Stimulated activated CD4-positive, alpha-beta T cell treated with anti-CD3 and anti-CD28 coated beads, Interleukin-4, amount 100 ng/mL, for 4 hours (primary cell): Measurements from ENCODE around the gene FXYD3.
"Not testable (repeated sequence)": the region's sequence is repeated elsewhere in the genome, so short reads cannot be mapped to it uniquely, and the experiment has no call there.

Source experiments
- DNase-seq, 2 experiments: peaks; one replicate each; pipeline ENCODE4 v3.0.0-alpha.2; 2020

Gene FXYD3

DNA sequence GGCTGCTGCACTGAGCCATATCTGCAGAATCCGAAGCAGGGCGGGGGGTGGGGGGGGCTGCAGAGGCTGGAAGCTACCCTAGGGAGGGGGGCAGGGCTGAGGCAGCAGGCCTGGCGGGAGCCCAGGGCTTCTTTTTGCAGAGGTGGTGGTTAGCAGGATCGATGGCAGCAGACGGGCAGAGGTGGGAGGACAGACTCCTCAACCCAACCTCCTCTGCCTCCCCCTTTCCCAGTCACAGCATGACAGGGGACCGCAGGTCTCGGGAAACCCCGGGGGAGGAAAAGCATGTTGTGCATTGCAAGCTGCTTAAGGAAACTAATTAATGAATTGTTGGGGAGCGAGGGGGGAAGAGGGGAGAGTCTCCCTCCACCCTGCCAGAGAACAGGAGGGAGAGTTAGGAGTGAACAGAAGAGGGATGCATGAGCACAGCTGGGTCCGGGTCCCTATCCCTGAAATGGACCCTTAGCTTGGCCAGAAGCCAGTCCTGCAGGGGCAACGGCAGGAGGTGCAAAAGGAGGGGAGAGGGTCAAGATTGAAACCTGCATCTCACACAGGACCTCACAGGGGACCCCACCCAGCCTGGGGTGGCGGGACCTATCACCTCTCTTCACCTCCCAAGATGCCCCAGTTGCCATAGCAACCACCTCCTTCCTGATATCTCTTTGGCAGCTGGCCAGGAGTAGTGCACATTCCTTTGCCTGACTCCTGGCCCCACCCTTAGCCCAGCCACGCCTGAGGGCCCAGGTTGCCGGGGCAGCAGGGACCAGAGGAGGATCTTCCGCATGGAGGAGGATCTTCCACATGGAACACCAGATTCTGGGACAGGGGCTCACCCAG lies 29.2 kb downstream of the FXYD3 start:
- DNase-seq: no peak

DNA sequence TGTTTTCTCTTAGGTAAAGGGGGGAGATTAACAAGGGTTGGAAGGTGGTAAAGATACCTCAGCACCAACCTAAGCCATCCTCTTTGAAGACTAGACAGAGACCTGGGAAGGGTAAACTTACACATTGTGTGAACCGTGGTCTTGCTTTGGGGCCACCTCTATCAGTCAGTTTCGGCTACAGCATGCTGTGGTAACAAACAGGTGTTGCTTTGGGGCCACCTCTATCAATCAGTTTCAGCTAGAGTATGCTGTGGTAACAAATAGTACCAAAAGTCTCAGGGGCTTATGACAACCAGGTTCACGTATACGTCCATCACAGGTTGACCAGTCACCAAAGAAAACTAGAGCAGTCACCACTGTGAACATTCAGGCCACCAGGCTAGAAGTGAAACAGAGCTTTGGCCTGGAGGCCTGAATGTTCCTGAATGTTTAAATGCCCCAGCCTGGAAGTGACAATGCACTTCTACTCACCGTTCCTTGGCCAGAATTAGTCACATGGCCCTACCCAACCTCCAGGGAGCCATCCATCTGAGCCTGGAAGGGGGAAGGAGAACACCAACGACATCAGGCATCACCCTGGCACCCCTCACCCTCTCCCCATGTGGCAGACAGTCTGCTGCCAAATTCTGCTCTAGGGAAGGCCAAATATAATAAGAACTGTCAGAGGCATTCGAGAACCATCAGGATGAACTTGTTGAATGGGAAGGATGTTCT lies 31.3 kb downstream of the FXYD3 start:
- no peak for DNase-seq

DNA sequence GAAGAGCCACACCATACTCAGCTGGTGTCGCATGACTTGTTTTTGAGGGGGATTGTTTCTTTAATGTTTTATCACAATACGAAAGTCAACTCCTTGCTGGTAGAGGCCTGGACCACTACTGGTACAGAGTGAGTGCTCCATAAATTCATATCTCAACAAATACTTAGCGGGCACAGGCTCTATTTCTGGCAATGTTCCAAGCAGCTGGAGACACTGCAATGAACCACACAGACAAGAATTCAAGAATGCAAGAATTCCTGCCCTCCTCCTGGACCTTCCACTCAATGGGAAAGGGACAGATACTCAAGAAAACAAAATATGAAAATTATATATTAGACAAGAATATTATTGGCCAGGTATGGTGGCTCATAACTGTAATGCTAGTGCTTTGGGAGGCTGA lies 33.8 kb downstream of the FXYD3 start:
- no peak for DNase-seq

DNA sequence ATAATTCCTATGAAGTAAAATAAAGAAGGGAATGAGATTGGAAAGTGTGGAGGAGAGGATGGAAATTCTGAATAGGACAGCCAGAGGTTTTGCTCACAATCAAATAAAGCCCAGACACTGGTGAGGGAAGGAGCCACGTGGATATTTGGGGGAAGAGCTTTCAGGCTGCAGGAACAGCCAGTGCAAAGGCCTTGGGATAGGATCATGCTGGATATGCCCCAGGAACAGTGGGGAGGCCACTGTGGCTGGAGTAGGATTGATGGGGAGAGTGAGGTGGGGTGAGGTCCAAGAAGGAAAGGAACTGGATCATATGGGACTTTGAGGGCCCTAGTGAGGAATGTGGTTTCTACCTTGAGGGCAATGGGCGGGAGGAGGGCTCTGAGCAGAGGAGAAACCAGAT lies 34.8 kb downstream of the FXYD3 start:
- no peak for DNase-seq

DNA sequence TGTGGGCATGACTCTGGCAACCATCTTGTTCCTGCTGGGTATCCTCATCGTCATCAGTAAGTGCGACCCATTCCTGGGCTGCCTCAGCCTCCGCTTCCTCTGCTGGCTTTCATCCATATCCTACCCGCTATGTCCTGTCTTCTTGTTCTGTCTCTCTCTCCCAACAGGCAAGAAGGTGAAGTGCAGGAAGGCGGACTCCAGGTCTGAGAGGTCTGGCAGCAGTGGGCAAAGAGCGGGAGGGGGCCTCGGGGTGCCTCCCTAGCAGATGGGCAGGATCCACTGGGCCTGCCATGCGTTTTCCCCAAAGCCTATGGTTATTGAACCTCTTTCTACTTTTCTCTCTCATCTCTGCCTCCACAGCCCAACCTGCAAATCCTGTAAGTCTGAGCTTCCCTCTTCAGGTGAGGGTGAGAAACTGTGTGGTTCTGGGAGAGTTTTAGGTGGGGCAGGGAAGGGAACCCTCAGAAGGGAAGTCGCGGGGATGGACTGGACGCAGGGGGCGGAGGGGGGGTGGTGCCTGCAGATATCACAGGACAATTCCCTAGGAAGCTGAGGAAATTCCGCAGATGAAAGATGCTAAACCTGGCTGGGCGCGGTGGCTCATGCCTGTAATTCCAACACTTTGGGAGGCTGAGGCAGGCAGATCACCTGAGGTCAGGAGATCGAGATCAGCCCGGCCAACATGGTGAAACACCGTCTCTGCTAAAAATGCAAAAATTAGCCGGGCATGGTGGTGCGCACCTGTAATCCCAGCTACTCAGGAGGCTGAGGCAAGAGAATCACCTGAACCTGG lies 35.8 kb downstream of the FXYD3 start:
- no peak for DNase-seq

DNA sequence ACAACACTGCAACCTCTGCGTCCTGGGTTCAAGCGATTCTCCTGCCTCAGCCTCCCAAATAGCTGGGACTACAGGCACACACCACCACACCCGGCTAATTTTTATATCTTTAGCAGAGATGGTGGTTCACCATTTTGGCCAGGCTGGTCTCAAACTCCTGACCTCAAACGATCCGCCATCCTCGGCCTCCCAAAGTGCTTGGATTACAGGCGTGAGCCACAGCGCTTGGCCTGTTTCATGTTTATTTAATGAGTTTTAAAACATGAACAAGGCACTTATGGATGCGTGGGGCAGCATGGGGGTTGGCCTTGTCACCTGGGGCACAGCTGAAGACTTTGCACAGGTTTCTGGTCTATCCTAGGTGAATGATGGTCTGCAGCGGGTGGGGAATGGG lies 37.5 kb downstream of the FXYD3 start:
- not testable (repeated sequence) for DNase-seq

DNA sequence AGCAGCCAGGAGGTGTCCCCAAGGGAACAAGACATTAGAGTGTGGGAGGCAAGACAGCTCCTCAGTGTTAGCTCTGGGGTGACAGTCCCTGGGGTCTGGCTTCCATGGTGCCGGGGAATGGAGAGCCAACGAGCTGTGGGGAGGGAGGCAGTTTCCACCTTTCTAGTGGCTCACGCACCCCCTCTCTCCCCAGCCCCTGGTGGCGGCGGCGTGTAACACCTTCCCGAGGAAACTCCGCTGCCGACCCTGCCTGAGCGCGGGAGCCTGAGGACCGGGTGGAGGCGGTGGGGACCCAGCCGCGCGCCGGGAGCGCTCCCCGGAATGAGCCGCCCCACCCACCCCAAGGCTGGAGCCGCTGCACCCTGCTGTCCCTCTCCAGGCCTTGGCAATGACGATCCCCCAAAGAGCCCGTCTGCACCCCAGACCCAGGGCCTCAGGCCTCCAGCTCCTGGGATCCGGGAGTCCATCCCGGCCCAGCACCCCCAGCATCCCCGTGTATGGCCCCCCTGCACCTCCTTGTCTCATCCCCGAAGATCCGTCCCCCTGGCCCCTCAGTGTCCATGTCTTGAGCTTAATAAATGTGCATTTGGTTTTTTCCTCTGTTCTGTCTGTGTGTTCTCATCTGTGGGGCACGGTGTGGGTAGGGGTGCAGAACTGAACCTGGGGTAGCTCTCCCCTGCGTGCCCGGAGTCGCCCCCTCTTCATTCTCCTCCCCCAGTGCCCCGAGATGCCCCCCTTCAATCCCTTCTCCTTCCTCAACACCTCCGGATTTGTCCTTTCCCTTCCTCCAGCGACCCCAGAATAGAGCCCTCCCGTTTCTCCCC lies 38.3 kb downstream of the FXYD3 start:
- DNase-seq: peak; percentile 70 to 76

DNA sequence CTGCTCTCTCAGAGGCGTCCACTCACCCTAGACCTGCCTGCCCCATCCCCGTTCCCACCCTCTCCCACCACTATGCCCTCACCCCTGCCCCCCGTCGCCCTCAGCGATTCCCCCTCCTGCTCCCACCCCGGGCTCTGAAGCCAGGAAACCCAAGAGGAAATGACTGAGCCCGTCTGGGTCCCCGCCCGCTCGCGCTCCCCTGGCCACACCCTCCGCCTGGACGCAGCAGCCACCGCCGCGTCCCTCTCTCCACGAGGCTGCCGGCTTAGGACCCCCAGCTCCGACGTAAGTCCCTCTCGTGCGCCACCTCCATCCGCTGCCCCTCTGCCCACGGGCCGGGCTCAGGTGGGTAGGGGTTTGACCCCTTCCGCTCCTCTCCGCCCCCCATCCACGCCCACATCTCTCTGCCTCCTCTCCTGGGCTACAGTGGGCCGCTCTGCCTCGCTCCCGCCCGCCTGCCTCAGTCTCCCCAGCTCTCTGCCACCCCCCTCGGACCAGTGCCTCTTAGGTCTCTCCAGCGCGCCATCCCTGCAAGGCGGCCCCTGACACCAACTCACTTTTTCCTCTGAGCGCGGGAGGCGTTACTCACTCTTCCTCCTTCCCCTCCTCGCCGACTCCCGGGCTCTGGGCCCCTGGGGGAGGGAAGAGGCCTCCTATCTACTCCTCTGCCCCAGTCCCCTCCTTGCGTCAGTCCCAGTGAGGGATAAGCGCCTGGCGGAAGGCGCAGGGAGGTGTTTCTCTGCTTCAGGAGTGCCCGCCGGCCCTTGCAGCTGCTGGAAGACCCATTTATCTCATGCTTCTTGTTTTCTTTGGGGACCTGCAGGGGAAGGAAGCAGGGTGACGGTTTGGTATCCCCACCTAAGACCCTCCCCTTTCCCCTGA lies 39.1 kb downstream of the FXYD3 start, which contains the start of gene FXYD5:
Gene FXYD5, plus strand, starts transcription at position 211 of the 882 bp plus-strand sequence. CDS start 816 bp downstream, outside the sequence.
- peak; percentile 78 to 90 for DNase-seq

DNA sequence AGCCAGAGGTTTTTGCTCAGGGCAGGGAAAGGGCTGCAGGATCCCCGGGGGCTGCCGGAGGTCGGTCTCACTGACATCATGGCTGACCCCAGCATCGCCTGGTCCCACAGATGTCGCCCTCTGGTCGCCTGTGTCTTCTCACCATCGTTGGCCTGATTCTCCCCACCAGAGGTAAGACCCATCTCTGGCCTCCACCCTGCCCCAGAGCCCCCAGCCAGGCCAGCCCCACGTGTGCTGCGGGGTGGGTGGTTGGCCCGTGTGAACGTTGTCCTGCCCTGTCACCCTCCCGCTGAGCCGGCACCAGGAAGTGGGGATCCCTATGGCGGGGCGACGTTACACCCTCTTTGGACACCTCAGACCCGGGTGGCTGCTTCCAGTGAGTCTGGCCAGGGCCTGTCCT lies 39.8 kb downstream of the FXYD3 start:
- DNase-seq: peak; percentile 25 to 33

DNA sequence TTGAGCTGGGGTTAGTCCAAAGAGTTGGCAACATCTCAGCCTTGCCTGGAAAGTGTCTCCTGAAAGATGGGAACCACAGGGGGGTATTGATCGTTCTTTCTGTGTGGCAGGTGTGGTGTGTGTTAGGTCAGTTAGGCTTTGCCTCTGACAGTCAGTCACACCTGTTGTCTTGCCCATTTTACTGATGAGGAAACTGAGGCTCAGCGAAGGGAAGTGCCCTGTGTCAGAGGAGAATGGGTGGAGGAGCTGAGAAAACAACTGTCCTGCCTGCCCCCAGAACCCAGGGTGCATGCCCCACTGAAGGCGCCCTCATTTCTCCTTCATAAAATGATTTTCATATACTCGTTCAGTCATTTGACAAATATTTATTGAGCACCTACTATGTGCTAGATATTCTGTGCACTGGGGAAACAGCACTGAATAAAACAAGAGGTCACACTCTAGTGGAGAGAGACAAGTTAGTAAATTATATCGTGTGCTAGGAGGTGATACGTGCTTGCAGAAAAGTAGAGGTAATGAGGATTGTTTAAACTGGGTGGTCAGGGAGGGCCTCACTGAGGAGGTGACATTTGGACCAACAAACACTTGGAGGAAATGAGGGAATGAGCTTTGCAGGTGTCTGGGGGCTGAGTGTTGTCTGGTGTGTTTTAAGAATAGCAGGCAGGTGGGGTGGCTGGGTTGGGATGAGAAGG lies 40.5 kb downstream of the FXYD3 start:
- no peak for DNase-seq

DNA sequence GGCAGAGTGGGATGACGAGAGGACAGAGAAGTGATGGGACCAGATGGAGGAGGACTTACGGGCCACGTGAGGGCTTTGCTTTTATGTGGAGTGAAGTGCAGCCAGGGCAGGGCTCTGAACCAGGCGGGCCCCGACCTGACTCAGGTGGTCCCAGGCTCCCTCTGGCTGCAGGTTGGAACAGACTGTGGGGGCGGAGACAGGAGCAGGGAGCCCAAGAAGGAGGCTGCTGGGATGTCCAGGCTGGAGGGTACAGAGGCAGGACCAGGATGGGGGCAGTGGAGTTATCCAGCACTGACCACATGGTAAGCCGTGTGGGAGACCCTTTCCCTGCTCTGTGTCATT lies 41.0 kb downstream of the FXYD3 start:
- DNase-seq: no peak

DNA sequence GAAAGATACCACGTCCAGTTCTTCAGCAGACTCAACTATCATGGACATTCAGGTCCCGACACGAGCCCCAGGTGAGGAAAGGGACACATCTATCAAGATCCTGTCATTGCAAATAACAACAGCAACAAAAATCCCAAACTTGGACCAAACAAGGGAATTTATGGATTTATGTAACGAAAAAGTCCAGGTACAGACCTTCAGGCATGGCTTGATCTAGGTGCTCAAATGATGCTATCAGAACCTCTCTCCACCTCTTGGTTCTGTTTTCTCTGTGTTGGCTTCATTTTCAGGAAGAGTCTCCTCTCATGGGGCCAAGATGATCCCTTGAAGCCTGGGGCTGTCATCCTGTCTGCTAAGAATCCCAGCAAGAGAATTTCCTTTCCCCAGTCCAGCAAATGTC lies 41.8 kb downstream of the FXYD3 start:
- no peak for DNase-seq

DNA sequence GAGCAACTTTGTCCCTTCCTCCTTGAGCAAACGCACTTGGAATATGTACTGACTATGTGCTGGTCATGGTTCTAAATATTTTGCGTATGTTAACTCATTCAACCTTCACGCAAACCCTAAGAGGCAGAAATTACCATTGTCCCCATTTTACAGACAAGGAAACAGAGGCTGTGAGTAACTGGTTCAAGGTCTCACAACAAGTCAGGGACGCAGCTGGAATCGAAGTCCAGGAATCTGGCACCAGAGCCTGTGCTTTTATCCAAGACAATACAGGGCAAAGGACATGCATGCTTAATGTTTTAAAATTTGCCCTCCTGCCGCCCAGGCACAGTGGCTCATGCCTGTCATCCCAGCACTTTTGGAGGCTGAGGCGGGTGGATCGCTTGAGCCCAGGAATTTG lies 44.0 kb downstream of the FXYD3 start:
- no peak for DNase-seq

DNA sequence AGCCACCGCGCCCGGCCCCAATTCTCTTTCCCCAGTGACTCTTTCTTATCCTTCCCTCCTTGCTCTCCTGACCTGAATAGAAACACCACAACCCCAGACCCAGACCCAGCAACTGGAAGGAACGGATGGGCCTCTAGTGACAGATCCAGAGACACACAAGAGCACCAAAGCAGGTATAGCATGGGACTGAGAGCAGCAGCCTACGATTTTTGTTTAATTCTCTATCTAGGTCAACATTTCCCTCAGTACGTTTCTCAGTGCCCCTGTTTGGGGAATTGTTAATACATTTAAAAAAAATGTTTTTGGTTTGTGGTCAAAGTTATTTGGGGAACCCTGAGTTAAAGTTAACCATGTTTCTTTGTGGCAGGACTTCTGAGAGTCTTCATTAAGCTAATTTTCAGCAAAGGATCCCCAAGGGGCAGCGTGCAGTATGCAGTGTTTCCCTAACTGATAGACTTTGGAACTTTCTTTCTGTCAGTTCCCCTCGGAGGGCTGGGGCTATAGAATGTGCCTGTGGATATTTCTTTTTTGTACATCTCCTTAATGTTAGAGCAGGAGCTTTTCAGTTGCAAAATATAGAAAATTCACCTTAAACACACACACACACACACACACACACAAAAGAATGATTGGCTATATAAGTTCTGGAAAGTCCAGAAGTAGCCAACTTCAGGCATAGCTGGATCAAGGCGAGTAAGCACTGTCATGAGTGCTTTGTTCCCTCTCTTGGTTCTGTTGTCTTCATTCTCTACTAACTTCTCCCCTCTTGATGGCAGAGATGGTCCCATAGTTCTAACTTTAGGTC lies 45.2 kb downstream of the FXYD3 start:
- no peak for DNase-seq

DNA sequence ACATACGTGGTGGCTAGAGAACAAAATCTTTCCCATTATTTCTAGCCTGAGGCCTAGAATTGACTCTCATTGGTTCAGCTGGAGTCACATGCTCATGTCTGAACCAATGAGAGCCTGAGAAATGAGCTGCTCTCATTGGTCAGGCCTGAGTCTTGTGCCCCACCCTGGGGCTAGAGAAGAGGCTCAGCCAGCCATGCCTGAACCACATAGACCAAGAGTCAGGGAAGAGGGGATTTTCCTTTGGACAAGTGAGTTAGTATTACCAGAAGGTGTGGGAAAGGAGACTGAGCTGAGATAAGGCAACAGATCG lies 45.8 kb downstream of the FXYD3 start:
- DNase-seq: no peak

DNA sequence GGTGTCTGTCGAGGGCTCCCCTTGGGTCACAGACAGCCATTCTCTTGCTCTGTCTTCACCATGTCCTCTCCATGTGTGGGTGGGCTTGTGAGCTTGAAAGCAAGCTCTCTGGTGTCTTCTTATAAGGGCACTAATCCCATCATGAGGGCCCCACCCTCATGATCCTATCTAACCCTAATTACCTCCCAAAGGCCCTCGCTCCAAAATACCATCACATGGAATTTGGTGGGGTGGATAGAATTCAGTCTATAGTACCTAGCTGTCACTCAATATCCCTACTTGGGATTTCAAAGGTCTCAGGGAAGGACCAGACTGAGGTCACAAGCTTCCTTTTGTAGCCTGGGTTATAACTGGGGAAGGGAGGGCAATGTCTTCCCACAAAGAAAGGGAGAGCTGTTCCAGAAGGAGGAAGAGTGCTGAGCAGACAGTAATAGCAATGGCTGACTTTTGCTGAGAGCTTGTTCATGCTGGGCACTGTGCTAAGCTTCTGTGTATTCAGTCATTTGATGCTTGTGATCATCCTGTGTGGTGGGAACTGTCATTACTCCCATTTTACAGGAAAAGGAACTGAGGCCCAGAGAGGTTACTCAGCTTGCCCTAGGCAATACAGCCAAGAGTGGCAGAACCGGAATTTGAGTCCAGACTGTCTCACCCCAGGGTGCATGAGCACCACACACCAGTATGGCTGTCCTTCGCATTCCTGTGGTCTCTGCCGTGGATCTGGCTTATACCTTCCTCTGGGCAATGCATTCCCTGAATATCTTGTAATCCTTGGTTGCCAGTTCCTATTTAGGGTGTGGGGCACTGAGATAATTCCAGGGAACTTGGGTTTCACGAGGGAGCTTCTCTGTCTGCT lies 47.1 kb downstream of the FXYD3 start:
- DNase-seq: no peak

DNA sequence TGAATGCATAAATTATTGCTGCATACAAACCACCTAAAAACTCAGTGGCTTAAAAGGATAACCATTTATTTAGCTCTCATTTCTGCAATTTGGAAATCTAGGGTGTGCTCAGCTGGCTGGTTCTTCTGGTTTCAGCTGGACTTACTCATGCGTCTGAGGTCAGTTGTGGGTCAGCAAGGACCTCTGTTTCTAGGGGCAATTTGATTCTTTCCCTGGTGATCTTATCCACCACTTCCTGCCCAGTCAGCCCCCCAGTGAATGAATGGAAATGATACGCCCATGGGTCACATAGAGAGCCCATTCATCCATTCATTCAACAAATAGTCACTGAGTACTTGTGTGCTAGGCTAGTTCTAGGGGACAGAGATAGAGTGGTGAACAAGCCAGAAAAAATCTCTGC lies 48.8 kb downstream of the FXYD3 start:
- no peak for DNase-seq

DNA sequence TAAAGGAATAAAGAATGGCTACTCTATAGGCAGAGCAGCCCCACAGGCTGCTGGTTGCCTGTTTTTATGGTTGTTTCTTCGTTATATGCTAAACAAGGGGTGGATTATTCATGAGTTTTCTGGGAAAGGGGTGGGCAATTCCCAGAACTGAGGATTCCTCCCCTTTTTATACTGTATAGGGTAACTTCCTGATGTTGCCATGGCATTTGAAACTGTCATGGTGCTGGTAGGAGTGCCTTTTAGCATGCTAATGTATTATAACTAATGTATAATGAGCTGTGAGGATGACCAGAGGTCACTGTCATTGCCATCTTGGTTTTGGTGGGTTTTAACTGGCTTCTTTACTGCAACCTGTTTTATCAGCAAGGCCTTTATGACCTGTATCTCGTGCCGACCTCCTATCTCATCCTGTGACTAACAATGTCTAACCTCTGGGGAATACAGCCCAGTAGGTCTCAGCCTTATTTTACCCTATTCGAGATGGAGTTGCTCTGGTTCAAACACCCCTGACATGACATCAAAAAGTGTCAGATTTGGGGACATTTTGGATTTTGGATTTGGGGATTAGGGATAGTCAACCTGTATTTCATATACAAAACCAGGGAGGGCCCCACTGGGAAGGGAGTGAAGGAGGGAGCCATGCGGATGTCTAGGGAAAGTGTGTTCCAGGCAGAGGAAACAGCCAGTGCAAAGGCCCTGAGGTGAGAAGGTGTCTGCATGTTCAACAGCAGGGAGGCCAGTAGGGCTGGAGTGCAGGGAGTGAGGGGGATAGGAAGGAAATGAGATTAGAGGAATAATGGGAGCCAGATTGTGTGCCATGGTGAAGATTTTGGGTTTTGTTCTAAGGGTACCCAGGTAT lies 49.8 kb downstream of the FXYD3 start:
- DNase-seq: no peak
